K562 (cell line): ENCODE data around the gene GRAMD2A. TPM values are rescaled to one million over a fixed set of nuclear protein-coding genes. Genes with fewer than 3 reads are reported as not detected.

Source experiments
- ARID1B ChIP-seq: fragments of 450-650 bp; IDR thresholded peaks from 2 replicates; pipeline ENCODE4 v1.6.1; 2016; ENCODE audit warnings: antibody characterized with exemption, mild to moderate bottlenecking, inconsistent platforms
- DMBX1 ChIP-seq: fragments of 250-450 bp; sonication (Bioruptor Pico); IDR thresholded peaks from 2 replicates; pipeline ENCODE4 v1.8.0; 2022; ENCODE audit warnings: inconsistent platforms, mild to moderate bottlenecking, moderate library complexity, borderline replicate concordance
- E2F6 ChIP-seq, 2 experiments: IDR thresholded peaks; 2 replicates each; pipeline ENCODE4 v1.6.1; 2011; ENCODE audit warnings: borderline replicate concordance in 1 of 2, control low read depth in 1 of 2, low read depth in 1 of 2, low read length in 1 of 2, mild to moderate bottlenecking in 1 of 2, mixed read lengths in 1 of 2, moderate library complexity in 1 of 2; ENCODE audit not compliant: insufficient read depth in 1 of 2, insufficient read length in 1 of 2, poor library complexity in 1 of 2, severe bottlenecking in 1 of 2; ENCODE audit errors: extremely low read depth in 1 of 2
- E2F8 ChIP-seq: fragments of 450-650 bp; IDR thresholded peaks from 2 replicates; pipeline ENCODE4 v1.7.1; 2018; ENCODE audit warnings: mild to moderate bottlenecking, low read depth; ENCODE audit not compliant: partially characterized antibody
- EGR1 ChIP-seq: fragments of 450-650 bp; conservative IDR thresholded peaks from 2 replicates; pipeline ENCODE4 v1.6.1; 2017; ENCODE audit warnings: mild to moderate bottlenecking
- GTF2A2 ChIP-seq: IDR thresholded peaks from 2 replicates; pipeline ENCODE4 v1.6.1; 2016; ENCODE audit warnings: mild to moderate bottlenecking, missing genetic modification characterization, missing compliant biosample characterization
- GTF2E2 ChIP-seq: fragments of 200-800 bp; sonication (Bioruptor generic); IDR thresholded peaks from 2 replicates; pipeline ENCODE4 v1.6.1; 2016; ENCODE audit warnings: missing genetic modification characterization, missing compliant biosample characterization
- NR0B1 ChIP-seq: fragments of 450-650 bp; IDR thresholded peaks from one replicate; pipeline ENCODE4 v1.6.1; 2018; ENCODE audit warnings: mild to moderate bottlenecking, moderate library complexity; ENCODE audit not compliant: partially characterized antibody
- RHOXF2B ChIP-seq: fragments of 250-450 bp; sonication (Bioruptor Pico); conservative IDR thresholded peaks from 2 replicates; pipeline ENCODE4 v1.5.1; 2021
- SAFB ChIP-seq: fragments of 200-400 bp; formaldehyde crosslinking; IDR thresholded peaks from 2 replicates; pipeline ENCODE4 v1.6.1; 2017; ENCODE audit warnings: low read depth, low read length, borderline replicate concordance
- SIN3B ChIP-seq: fragments of 450-650 bp; IDR thresholded peaks from 2 replicates; pipeline ENCODE4 v1.6.1; 2017; ENCODE audit warnings: low read depth, mild to moderate bottlenecking, moderate library complexity
- ZC3H11A ChIP-seq: IDR thresholded peaks from 2 replicates; pipeline ENCODE4 v1.6.1; 2012; ENCODE audit warnings: low read depth, low read length, improper control_type of control experiment
- ZFP30 ChIP-seq: fragments of 250-450 bp; sonication (Bioruptor Pico); IDR thresholded peaks from 2 replicates; pipeline ENCODE4 v1.8.0; 2022; ENCODE audit warnings: moderate library complexity, mild to moderate bottlenecking, inconsistent platforms, borderline replicate concordance
- ZKSCAN8 ChIP-seq: fragments of 200-800 bp; sonication (Bioruptor generic); IDR thresholded peaks from 2 replicates; pipeline ENCODE4 v1.6.1; 2016; ENCODE audit warnings: missing genetic modification characterization, missing compliant biosample characterization
- ZNF197 ChIP-seq: fragments of 200-800 bp; sonication (Bioruptor generic); IDR thresholded peaks from 2 replicates; pipeline ENCODE4 v1.6.1; 2016; ENCODE audit warnings: low read depth, missing genetic modification characterization, missing compliant biosample characterization
- ZNF445 ChIP-seq: fragments of 250-450 bp; sonication (Bioruptor Pico); IDR thresholded peaks from 2 replicates; pipeline ENCODE4 v1.4.0; 2020; ENCODE audit warnings: low read depth, mild to moderate bottlenecking, moderate library complexity
- ZNF561 ChIP-seq: fragments of 450-650 bp; formaldehyde crosslinking; conservative IDR thresholded peaks from 2 replicates; pipeline ENCODE4 v1.4.0; 2020; ENCODE audit warnings: mild to moderate bottlenecking, moderate library complexity
- ZNF584 ChIP-seq: fragments of 200-800 bp; sonication (Bioruptor generic); IDR thresholded peaks from 2 replicates; pipeline ENCODE4 v1.6.1; 2016; ENCODE audit warnings: low read depth, mild to moderate bottlenecking, missing genetic modification characterization, missing compliant biosample characterization
- ZNF644 ChIP-seq: fragments of 200-800 bp; sonication (Bioruptor generic); IDR thresholded peaks from 2 replicates; pipeline ENCODE4 v1.6.1; 2016; ENCODE audit warnings: low read depth, missing genetic modification characterization, missing compliant biosample characterization
- ZZZ3 ChIP-seq: fragments of 450-650 bp; IDR thresholded peaks from 2 replicates; pipeline ENCODE4 v1.6.1; 2016; ENCODE audit warnings: antibody characterized with exemption, mild to moderate bottlenecking, moderate library complexity
- polyA plus RNA-seq, 8 experiments: library from polyadenylated mRNA; depleted of rRNA in 4 of 8; stranded (reverse) in 5 of 8; unstranded in 3 of 8; fragments of >200 nt; fragmentation: Nextera tagmentation in 2 of 8; fragmentation: Illumina TruSeq in 1 of 8; extraction: Ambion mirVana in 2 of 8; extraction: Trizol in 1 of 8; gene quantifications; 2 replicates each; pipeline versions ENCODE4 v1.2.1 to v1.2.3, GENCODE V29; 2011 to 2014; ENCODE audit warnings: inconsistent platforms in 1 of 8, missing spikeins in 1 of 8
- total RNA-seq, 7 experiments: library from RNA; depleted of rRNA in 6 of 7; stranded (reverse); fragments of >200 nt in 6 of 7; fragmentation: Illumina TruSeq in 2 of 7; extraction: Trizol in 2 of 7; gene quantifications; 2 replicates each; pipeline versions ENCODE4 v1.2.1 to v1.2.3, GENCODE V29; 2011 to 2021; ENCODE audit warnings: low replicate concordance in 1 of 7

GRAMD2A gene
- total and polyA plus RNA-seq, 9 of the 15 experiments (the other 6 are each of a cell fraction or from before 2014, with no cell fraction given), result 0.08 to 0.22 TPM; not detected in 7

- no peak for TF ChIP-seq NR0B1
- no peak for TF ChIP-seq ZFP30 (CRISPR knock-in tag)
- TF ChIP-seq ARID1B, result peak; percentile 76
- TF ChIP-seq E2F8, result peak; percentile 63
- peak; percentile 33; the same call in 1 of the 2 replicates for TF ChIP-seq SIN3B
- no peak for TF ChIP-seq GTF2E2 (tag)
- TF ChIP-seq ZNF197 (CRISPR knock-in tag), result no peak
- TF ChIP-seq DMBX1 (CRISPR knock-in tag), result 0 out of 2 replicates have a peak, but pooled peaks have one; percentile 1
- TF ChIP-seq ZKSCAN8 (CRISPR knock-in tag), result no peak
- TF ChIP-seq ZZZ3, result no peak
- no peak for TF ChIP-seq ZC3H11A
- TF ChIP-seq SAFB, result 0 out of 2 replicates have a peak, but pooled peaks have one; percentile 8
- no peak for TF ChIP-seq ZNF644
- TF ChIP-seq EGR1, result peak; percentile 92
- TF ChIP-seq E2F6 (IDR thresholded peaks at IDR 0.05; ENCODE audit: borderline replicate concordance in 1 of 2, extremely low read depth in 1 of 2, insufficient read depth in 1 of 2, insufficient read length in 1 of 2, low read depth in 1 of 2, low read length in 1 of 2, poor library complexity in 1 of 2, severe bottlenecking in 1 of 2), result peak in 1 of 2 experiments; percentile 65
- TF ChIP-seq GTF2A2 (tag), result no peak
- TF ChIP-seq ZNF561 (CRISPR knock-in tag), result no peak
- TF ChIP-seq ZNF584, result no peak
- no peak for TF ChIP-seq RHOXF2B (CRISPR knock-in tag)
- TF ChIP-seq ZNF445 (CRISPR knock-in tag), result no peak
Observed at GRCh38 chr15:72230197-72231065, 32.8 kb upstream of the GRAMD2A start (continued).
